Stimulated activated CD8-positive, alpha-beta memory T cell treated with anti-CD3 and anti-CD28 coated beads, Interleukin-7, amount 100 ng/mL, for 4 hours (primary cell): Measurements from ENCODE around the gene FBXO48.

Experiments
- DNase-seq, 2 donors: peaks; one replicate each; pipeline ENCODE4 v3.0.0-alpha.2; 2020; ENCODE audit warnings: low read depth in 2 of 2

The FBXO48 gene

DNA sequence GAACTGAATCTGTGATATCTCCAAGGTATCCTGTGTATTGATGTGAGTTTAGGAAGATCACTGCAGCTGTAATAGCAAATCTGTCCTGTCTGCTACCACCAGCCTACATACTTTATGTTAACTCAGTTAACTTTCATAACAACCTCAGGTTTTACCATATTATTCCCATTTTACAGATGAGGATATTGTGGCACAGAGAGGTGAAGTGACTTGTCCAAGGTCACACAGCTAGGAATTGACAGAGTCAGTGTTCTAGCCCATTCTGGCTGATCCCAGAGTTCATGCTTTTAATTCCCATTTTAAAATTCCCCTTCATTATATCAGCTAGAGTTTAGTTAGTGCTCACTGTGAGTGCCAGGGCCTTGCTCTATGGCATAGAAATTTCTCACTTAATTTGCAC, 52.6 kb downstream of the FBXO48 start:
- DNase-seq = no peak

- DNase-seq = no peak
Measured at GRCh38 chr2:68413466-68413865, 53.6 kb downstream of the FBXO48 start.

GRCh38 chr2:68412127-68412819, 54.8 kb downstream of the FBXO48 start:
- no peak for DNase-seq

DNA sequence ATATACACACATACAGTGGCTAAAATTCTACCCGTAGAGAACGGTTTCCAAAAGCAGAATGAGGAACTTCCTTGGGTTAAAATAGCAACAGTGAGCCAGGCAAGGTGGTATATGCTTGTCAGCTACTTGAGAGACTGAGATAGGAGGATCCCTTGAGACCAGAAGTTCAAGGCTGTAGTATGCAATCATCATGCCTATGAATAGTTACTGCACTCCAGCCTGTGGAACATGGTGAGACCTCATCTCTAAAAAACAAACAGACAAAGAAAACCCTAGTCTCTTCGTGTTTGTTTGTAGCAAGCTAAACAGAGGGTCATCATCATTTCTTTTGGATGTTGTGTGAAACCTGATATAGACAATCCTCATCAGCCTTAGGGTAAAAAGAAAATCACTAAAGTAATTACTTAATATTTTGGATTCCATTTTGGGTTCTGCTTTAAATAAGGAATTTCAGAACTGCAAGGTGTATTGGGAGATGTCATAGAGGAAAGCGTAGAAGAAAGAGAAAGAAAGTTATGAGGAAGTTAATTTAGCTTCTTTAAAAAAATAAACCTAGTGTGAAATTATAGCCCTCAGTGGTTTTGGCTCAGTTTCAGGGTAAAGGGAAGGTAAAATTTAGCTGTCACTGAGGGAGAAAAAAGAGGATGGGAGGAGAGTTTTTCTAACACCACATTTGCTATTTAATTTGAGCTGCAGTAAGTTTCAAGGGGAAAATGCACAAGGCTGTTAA, 55.5 kb downstream of the FBXO48 start:
- no peak for DNase-seq
